Activated gamma-delta T cell treated with Interleukin-2 at 50 U/mL for 16 hours (primary cell): ENCODE data around the gene DCAF10.
"Not testable (repeated sequence)": the region's sequence is repeated elsewhere in the genome, so short reads cannot be mapped to it uniquely, and the experiment has no call there.

Experiments used
- DNase-seq: peaks from one replicate; pipeline ENCODE4 v3.0.0-alpha.2; 2020

Gene DCAF10

DNA sequence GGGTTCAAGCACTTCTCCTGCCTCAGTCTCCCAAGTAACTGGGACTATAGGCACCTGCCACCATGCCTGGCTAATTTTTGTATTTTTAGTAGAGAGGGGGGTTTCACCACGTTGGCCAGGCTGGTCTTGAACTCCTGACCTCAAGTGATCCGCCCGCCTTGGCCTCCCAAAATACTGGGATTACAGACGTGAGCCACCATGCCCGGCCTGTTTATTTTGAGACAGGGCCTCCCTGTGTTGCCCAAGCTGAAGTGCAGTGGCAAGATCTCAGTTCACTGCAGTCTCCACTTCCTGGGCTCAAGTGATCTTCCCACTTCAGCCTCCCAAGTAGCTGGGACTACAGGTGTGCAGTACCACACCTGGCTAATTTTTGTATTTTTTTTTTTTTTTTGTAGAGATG is 109.2 kb downstream of the DCAF10 start:
- DNase-seq, result not testable (repeated sequence)

DNA sequence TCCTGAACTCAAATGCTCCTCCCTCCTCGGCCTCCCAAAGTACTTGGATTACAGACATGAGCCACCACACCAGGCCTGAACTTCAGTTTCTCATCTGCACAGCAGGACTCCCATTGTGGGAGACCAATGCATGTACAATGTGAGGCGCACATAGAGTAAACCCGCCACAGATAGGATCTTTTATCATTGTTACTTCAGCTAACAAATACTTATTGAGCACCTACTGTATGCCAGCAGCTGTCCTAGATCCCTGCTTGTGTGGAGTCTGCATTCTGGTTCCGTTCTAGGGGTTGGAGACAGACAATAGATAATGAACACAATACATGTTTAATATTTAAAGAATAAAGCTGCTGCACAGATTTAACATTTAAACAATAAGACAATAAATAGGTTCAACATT is 109.7 kb downstream of the DCAF10 start:
- no peak for DNase-seq

DNA sequence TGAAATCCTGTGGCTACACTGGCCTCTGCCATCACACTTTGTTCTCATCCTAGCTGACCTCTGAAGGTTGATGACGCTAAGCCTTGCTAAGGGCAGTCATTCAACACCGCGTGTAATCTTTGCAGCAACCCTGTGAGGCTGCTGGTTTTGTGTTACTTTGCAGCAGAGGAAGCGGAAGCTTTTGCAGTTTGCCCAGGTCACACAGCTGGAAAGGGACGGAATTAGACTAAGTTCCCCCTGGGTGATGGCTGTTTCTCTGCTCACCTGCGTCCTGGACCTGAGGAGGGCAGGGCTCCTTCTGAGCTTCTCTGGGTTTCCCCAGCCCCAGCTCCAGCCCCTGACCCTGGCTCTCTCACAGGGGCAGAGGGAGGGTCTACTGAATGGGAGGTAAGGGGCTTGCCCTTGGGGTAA is 110.7 kb downstream of the DCAF10 start:
- no peak for DNase-seq

DNA sequence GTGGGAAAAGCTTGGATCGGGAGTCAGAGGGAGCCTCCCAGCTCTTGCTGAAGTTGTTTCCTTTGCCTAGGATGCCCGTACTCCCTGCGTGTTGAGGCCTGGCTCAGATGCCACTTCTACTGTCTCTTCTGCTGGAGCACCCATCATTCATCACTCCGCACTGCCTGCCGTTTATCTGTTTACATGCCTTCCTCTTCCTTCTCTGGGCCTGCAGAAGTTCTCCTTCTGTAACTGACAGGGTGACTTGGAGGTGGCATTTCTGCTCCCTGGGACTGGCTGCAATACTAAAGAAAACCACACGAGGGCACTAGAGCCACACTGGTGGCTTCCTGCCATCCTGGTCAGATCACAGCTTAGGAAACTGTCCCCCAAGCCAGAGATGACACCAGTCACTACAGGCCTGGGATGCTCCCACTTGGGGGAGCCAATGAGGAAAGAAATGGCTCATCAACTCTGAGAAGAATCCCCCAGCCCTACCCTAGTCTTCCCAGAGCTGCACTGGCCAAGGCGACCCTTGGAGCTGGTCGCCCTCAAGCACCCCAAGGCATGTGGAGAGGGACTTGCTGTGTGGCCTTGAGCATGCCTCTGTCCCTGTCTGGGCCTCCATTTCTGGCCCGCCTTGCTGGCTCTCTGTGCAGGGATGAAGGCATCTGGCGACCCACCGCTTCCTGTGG is 113.0 kb downstream of the DCAF10 start:
- DNase-seq, result peak; percentile 79

DNA sequence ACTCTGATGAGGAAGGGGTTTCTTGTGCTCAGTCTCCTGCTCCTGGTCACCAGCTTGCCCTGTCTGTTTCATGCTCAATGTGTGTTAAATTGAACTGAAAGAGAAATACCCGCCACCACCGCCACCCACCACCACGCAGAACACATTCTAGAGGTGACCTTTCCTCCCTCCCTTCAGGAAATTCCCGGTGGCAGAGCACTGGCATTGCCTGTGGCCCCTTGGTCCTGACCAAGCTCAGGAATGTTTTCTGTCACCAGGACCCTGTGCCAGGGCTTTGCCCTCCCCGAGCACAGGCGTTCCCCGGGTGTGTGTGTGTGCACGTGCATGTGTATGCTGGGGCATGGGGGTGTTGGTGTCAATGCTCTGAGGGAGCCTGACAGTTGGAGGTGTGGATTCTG is 113.6 kb downstream of the DCAF10 start:
- no peak for DNase-seq

DNA sequence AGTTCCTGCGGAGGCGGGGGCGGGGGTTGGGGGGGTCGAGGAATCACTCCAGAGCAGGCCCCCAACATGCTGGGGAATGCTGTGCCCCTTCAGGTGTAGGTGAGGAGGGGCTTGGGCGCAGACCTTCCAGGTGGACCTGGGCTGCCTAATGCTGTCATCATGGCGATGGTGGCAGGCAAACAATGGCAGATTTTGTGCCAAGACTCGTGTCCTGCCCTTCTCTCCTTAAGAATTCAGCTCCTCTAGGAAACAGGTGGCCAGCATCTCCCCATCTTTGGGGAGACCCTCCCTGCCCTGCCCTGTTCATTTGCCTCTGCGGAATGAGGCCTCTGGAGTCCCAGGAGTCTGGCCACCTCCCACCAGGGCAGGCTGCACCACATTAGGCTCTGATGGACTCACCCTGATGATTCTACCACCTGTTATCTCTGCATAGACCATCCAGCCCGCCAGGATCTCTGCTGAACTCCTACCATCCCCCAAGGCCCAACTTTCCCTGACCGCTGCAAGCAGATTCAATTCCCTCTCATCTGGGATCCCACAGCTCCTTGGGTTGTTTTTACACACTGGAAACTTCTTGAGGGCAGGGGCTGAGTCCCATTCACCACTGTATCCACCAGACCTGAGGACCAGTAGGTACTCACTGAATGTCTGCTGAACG is 114.2 kb downstream of the DCAF10 start:
- DNase-seq, result no peak

DNA sequence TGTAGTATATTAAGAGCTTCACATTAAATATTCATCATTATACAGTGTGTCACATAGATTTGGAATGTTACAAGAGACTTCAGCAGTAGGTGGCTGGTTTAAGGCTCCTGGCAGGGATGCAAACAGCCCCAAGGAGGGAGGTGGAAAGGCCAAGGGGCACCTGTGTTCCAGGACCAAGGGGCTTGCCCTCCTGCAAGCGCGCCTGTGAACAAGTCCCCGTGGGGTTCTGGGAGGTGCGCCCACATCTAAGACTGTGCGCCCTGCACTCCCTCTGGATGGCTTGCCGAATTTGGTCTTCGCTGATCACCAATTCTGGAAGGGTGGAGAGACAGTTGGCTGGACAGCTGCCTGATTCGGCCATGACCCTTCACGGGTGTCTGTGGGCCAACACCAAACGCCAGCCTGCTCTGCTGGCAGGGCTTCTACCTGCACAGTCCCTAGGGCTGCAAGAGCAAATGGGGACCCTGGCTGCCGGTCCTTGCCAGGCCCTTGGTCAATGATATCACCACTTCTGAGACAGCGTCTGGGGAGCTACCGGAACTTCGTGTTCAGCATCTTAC is 115.4 kb downstream of the DCAF10 start:
- no peak for DNase-seq

DNA sequence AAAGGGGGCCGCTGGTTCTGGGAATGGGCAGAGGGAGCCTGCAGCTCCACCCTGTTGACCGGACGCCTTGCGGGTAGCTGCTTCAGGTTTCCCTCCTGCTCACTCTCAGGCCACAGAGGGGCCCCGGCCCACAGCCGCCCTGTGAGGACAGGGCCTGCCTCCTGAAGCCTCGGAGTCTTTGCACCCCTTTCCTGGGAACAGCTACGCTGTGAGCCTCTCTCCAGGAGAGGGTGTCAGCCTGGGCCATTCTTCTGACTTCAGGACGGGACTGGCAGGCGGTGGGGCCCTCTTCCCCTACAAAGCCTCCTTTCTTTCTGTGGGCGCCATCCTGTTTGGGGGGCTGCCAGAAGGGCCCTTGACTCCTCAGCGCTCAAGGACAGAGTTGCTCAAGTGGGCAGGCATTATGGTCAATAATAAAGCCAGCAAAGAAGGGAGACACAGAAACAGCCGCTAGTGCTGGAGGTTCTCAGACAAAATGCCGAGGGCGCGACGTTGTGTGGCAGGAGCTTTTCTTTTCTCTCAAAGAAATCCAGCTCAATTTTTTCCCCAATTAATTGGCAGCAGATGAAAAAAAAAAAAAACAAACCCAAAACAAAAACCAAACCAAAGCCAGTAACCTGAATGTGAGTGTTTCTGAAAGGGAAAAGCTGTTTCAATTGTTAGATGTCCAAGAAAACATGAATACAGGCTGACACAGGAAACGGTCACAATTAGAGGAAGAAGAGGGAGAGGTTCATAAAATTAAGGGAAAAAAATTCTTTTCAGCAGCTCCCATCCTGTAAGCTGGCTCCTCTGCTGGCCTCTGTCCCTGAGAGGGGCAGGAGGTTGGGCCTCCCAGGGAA is 116.1 kb downstream of the DCAF10 start:
- DNase-seq, result no peak
